Right lobe of liver (tissue), 4 donors: ENCODE results near the gene HAX1.
"Not testable (repeated sequence)": the region's sequence is repeated elsewhere in the genome, so short reads cannot be mapped to it uniquely, and the experiment has no call there.

Experiments used
- CTCF ChIP-seq, 4 donors: fragments of 200-600 bp in 3 of 4; fragments of 450-650 bp in 1 of 4; IDR thresholded peaks; one replicate each; pipeline versions ENCODE4 v1.5.1 to v1.8.0; 2016 to 2022; ENCODE audit warnings: antibody characterized with exemption in 4 of 4, mild to moderate bottlenecking in 2 of 4
- POLR2A ChIP-seq: fragments of 450-650 bp; IDR thresholded peaks from one replicate; pipeline ENCODE4 v1.6.1; 2017; ENCODE audit warnings: antibody characterized with exemption, mild to moderate bottlenecking
- donor health status: DM: no; HTN: no; CAD: no.
- donor health status: DM: no; HTN: no; CAD: no.
- donor health status: DM: no; HTN: yes; CAD: no.

GRCh38 chr1:154287591-154287990 lies 15.2 kb downstream of the HAX1 start:
- not testable (repeated sequence) for TF ChIP-seq POLR2A; CTCF (IDR thresholded peaks at IDR 0.05)
